HG03342 (cell line): ENCODE measurements around the gene RCAN3.
"Not testable (repeated sequence)": the region's sequence is repeated elsewhere in the genome, so short reads cannot be mapped to it uniquely, and the experiment has no call there.

ENCODE experiments used
- ATAC-seq: cut with Tn5 transposase; IDR thresholded peaks from one replicate; pipeline ENCODE4 v1.9.1; 2021; ENCODE audit warnings: mild to moderate bottlenecking, moderate library complexity; ENCODE audit not compliant: unreplicated experiment

The RCAN3 gene

GRCh38 chr1:24484199-24484598, 18.4 kb upstream of the RCAN3 start:
- no peak for ATAC-seq

GRCh38 chr1:24486331-24487065, 16.1 kb upstream of the RCAN3 start:
- no peak for ATAC-seq

GRCh38 chr1:24487455-24487854, 15.2 kb upstream of the RCAN3 start:
- no peak for ATAC-seq

GRCh38 chr1:24488159-24488558, 14.5 kb upstream of the RCAN3 start:
- ATAC-seq = not testable (repeated sequence)

- no peak for ATAC-seq
These were observed 13.0 kb upstream of the RCAN3 start for GRCh38 chr1:24489674-24490073.

GRCh38 chr1:24490101-24490781, 12.4 kb upstream of the RCAN3 start:
- no peak for ATAC-seq

GRCh38 chr1:24491577-24492360, 10.9 kb upstream of the RCAN3 start:
- no peak for ATAC-seq

- not testable (repeated sequence) for ATAC-seq
These were observed 9.7 kb upstream of the RCAN3 start for GRCh38 chr1:24492935-24493334.

- ATAC-seq = no peak
These were observed 8.9 kb upstream of the RCAN3 start for GRCh38 chr1:24493785-24494184.

- no peak for ATAC-seq
These were observed 4.0 kb upstream of the RCAN3 start for GRCh38 chr1:24498589-24498988.

- no peak for ATAC-seq
These were observed 2.1 kb upstream of the RCAN3 start for GRCh38 chr1:24500448-24501048.

GRCh38 chr1:24501371-24502064, 1.1 kb upstream of the RCAN3 start:
- no peak for ATAC-seq

- ATAC-seq = no peak
These were observed 449 bp upstream of the RCAN3 start for GRCh38 chr1:24502065-24502708.

- no peak for ATAC-seq
These were observed 569 bp downstream of the RCAN3 start for GRCh38 chr1:24503059-24503751.

- ATAC-seq = no peak
These were observed 1.4 kb downstream of the RCAN3 start for GRCh38 chr1:24503870-24504523.

- no peak for ATAC-seq
These were observed 1.9 kb downstream of the RCAN3 start for GRCh38 chr1:24504560-24504959.

GRCh38 chr1:24505816-24506215, 3.2 kb downstream of the RCAN3 start:
- no peak for ATAC-seq

GRCh38 chr1:24506691-24507381, 4.2 kb downstream of the RCAN3 start:
- no peak for ATAC-seq

- no peak for ATAC-seq
These were observed 4.8 kb downstream of the RCAN3 start for GRCh38 chr1:24507405-24507804.
